A172 (cell line): Measurements from ENCODE around the gene ENHO. TPM values are rescaled to one million over a fixed set of nuclear protein-coding genes. Genes with fewer than 3 reads are reported as not detected.
"Not testable (repeated sequence)": the region's sequence is repeated elsewhere in the genome, so short reads cannot be mapped to it uniquely, and the experiment has no call there.

Experiments used
- DNase-seq: peaks from one replicate; pipeline ENCODE4 v3.0.0-alpha.2; 2015; ENCODE audit warnings: low spot score
- total RNA-seq: library from RNA; depleted of rRNA; stranded (reverse); fragments of >200 nt; shearing (Covaris generic); gene quantifications from 2 replicates; pipeline ENCODE4 v1.2.3, GENCODE V29; 2014

Gene ENHO
- total RNA-seq, 1 experiment from 2014 or later, result 0.43 TPM

DNA sequence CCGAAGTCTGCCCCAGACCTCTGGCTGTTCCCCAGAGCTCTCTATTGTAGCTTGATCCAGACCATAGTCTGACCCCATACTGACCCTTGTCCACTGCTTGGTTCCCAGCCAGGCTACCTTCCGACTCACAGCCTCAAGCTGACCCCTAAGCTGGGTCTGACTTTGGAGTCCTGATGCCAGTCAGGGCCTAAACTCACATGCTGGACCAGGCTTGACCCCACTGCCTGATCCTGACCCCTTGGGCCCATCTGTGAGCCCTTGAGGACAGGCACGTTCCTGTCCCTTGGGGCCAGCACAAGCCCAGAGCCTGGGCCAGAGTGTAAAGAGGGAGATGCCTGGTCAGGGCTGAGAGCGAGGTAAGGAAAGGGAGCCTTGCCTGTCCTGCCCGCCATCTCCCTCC lies 32.7 kb upstream of the ENHO start:
- no peak for DNase-seq

DNA sequence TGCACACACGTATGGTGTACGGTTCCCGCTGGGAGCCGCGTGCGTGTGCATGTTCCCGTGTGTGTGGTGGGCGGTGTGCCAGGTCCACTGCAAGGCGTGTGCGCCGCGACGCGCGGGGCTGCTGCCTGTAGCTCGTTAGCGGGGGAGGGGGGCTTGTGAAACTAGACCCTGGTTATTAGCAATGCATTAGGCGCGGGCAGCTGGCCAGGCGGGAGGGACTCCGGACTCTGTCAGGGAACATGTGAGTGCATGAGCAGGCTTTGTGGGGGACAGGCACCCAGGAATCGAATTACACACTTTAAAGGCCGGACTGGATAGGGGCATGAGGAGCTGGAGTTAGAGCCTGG lies 32.2 kb upstream of the ENHO start:
- DNase-seq, result no peak

DNA sequence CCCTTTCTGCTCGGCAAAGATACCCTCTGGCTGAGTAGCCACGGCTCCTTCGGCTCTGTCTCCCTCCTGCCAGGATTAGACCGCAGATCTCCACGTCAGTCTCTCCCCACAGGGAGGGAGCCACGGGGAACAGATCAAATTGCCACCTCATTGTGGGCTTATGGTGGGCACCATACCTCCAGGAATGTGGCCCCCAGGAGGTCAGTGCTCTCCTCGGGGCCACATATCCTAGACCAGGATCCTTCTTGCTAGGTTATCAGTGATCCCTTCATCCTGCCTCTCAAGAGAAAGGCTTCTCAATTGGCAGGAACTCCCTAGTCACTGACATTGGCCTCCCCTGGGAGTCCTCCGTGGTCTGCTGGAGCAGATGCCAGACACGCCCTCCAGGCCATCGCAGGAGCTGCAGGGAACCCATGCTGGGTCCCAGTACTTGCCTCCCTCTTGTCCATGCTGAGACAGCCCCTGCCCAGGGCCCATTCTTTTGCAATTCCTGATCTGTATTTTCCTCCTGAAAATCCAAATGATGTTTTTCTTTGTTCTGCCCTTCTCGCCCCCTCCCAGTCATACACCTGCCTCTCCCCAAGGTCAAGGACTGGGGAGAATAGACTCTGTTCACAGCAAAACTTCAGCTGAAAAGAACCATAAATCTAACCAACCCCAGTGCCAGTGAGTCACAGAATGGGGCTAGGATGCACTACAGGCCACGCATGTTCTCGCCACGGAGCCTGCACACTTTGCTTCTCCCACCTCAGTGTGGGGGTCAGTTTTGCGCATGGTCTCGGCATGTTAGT lies 31.6 kb upstream of the ENHO start:
- DNase-seq, result peak; percentile 34

DNA sequence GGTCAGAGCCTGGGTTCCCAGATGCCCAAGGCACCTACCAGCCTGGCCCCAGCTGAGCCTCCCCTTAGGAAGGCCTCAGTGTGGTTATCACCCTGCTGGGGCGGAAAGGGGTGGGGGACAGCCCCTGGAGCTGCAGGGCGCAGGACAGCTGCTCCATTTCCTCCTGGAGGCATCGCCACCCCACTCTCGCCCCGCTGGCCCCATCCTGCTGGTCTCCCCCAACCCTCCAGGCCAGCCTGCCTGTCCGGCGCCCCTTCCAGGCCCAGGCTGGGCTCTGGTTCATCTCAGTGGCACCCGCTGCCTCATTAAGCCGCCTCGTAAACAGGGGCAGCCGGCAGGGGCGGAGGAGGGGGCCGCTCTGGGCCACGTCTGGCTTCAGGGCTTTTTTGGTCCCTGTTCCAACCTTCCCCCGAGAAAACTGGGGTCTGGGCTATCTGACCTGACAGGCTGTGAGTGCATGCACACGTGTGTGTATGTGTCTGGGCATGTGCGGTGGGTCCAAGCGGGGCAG lies 30.8 kb upstream of the ENHO start:
- DNase-seq, result no peak

DNA sequence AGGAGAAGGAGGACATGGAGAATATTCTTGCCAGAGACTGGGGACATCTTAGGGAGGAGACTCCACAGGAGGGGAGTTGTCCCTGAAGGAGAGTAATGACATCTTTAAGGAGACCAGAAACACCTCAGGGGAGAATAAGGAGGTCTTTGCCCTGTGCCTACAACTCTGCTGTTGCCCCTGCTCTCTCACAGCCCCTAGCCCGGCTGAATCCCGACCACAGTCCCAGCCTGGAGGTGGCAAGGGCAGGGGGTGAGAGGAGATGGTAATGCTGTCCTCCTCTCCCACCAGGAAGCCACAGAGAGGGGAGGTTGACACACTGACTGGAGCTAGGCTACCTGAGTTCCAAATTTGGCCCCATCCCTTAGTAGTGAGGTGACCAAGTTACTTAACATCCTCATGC lies 30.2 kb upstream of the ENHO start:
- DNase-seq, result no peak

DNA sequence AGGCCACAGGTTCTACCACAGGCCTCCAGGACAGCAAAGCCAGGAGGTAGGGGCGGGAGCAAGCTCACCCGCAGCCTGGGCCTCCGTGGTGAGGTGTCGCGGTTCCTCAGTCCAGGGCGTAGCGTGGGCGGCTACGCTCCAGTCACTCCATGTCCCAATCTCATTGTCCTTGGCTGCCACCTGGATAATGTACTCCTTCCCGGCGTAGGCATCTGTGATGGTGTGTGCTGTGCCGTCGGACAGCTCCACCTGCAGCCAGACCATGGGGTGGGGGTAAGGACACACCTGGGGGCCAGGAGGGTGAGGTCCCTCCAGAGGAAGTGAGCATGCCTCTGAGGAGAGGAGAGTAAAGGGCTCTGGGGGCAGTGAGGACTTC lies 29.8 kb upstream of the ENHO start:
- DNase-seq, result no peak

DNA sequence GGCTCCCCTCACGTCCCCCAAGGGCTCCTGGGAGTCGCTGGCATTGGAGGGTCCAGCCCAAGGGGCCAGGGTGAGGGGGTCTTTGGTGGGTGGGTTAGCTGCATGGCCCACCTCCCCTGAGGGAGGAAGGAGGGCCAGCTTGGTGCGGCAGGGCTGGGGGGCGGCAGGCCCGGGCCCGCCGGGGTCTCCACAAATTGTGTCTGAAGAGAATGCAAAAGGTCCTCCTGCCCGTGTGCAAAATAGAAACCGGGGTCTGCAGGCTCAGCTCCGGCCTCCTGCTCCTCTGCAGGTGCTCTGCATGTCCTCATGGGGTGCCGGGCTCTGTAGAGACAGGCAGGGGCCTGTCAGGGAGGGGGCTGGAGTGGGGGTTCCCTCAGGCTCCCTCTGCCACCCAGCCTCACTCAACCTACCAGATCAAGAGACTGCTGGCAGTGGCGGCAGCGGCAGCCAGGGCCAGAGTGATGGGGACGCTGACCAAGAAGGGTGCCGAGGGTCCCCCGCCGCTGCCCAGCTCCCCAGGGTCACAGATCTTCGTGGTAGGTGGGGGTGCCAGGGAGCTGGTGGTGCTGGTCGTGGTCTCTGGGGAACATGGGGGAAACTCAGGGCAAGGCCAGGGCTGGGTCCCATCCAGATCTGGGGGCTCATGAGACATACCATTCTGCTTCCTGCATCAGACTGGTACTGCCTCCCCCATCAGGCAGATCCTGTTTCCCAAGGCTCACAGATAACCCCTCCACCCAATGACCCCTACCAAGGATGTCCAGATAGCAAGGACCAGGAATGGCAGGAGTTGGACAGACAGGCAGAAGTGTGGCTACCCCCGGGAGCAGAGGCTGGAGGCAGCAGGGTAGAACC lies 29.2 kb upstream of the ENHO start:
- no peak for DNase-seq

DNA sequence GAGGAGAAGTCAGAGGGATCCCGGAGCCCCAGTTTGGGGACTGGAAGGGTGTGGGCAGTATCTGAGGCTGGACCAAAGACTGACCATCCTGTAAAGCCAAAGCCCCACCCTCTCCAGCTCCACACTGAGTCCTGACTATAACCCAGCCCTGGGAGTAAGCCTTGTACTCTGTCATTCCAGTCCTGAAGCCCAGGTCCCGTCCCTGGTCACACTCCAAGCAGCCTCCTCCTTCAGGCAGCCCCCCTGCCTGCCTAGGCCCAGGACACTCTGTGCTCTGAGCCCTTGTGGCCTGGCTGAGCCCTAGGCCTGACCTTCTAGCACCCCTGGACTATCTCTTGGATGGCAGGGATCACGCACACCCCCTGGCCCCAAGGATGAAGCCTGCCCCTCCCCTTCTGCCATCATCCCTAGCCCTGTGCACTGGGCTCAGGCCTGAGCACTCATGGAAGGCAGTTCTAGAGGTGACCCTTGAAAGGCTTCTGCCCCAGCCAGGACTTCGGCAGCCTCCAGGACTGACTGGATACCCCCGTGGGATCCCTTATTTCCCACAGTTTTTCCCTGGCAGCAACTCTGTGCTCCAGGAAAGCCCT lies 28.0 kb upstream of the ENHO start:
- DNase-seq, result no peak

DNA sequence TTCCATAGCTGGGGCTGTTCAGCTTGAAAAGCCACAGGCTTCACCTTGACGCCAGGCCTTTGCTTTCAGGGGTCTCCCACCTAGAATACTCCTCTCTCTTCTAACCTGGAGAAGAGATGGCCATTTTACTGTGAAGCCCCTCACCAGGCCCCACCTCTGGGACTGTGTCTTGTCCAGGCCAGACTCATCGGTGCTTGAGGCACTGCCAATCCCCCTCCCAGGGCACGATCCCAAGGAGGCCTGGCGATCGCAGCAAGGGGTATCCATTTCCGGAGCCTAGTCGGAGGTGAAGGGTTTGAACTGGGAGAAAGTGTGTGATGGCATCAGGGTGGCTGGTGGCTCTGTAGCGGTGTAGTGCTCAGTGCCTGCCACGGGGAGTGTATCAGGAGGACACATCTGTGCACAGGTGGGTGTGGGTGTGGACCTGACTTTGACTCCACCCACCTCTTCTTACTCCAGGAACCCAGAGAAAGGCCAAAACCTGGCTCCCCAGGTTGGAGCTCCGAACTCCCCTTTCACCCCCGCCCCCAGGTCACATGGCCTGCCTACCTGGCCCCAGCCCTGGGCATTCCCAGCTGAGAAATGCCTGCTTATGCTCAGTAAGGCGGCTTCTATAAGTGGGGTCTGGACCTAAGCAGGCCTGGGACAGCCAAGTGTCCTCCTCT lies 27.4 kb upstream of the ENHO start:
- no peak for DNase-seq

DNA sequence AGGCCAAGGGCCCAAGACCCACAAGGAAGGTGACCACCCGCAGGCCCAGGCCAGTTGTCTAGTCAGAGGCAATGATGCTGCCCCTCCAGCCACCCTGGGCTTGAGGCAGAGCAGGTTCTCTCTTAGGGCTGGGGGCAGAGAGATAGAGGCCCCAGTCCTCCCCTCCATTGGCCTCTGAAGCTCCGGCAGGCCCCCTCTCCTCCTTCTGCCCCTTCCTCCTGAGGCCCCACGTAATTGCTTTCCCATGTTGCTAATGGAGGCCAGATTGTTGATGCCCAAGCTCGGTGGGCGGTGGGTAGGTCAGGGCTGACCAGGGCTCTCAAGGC lies 26.6 kb upstream of the ENHO start:
- DNase-seq, result no peak

DNA sequence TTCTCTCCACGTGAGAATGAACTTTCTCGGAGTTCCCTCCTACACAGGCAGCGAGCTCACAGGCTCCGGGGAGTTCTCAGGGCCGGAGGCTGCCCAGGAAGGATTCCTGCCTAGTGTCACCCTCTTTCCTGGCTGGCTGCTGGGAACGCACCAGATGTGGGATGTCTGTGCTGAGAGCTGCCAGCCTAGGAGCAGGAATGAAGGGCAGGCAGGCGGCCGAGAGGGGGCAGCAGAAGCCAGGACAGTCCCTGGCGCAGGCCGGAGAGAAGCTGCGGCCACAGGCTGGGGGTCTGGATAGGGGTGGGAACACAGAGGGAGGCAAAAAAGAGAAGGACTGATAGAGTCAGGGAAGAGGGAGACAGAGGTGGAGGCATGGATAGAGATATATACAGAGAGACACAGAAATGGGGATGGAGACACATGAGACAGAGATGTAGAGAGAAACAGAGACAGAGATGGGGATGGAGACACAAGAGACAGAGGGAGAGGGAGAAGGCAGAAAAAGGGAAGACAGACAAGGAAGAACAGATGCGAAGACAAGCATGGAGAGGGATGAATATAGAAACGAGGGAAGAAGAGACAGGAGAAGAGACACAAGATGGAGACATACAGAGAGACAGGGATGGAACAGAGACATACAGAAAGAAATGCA lies 25.3 kb upstream of the ENHO start:
- peak; percentile 38 for DNase-seq

DNA sequence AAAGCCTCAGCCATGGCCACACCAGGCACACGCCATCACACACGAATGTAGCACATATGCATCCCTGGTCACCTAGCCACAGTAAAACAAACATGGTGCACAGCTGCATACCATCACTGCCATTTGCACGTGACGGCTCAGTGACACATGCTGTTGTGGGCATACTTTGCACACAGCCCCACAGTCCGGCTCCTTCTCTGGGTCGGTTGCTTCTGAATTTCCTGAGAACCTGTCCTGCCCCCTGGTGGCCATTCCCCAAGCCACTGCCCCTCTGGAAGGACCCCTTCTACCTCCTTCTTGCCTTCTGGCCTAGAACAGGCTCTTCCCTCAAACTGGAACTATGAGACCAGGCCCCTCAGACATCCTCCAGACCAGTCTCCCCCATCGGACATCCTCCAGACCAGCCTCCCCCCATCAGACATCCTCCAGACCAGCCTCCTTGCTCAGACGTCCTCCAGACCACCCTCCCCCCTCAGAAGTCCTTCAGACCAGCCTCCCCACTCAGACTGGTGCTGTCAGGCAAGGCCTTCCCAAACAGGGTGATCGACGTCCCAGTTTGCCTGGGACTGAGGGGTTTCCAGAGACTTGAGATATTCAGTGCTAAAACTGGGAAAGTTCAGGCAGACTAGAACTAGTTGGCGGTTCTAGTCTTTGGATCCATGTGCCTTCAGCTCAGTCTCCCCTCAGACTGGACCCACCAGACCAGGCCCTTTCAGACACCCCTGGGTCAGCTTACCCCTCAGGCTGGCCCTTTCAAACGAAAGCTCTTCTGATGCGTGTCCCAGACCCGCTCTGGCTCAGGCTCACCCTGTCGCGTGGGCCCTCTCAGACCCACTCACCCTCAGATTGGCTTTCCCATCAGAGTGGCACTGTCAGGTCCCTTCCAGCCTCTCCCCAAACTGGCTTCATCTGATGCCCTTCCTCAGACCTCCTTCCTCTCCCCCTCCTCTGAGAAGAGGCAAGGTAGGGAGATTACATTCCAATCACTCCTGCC lies 24.3 kb upstream of the ENHO start:
- DNase-seq, result peak; percentile 65

DNA sequence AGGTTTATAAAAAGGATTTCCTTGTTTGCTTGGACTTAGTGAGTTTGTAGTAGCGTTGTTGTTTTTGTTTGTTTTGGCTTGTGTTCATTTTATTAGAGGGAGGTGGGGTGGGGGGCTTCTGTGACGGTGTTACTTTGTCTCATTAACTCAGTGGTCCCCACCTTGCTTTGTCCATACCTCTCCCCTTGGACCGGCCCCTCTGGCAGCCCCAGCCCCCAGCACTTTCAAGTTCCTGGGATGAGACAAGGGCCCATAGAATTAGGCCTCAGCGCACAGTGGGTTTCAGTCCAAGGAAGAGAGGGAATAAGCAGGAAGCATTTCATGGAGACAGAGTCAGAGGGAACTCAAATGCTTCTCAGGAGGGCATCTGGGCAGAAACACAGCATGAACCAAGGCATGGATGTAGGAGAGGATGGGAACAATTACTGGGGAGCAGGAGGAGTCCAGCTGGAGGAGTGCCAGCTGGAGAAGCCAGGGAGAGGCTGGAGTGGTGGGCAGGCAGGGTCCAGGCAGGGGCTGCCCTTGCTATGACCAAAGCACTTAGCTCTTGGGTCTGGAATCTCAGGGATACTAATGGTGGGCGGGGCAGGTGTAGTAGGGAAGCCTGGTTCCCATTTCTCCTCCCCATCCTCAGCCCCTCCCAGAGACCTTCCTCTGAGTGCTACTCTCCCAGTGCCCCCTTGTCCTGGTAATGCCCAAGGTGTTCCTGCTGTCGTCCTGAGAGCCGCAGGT lies 23.5 kb upstream of the ENHO start:
- no peak for DNase-seq

DNA sequence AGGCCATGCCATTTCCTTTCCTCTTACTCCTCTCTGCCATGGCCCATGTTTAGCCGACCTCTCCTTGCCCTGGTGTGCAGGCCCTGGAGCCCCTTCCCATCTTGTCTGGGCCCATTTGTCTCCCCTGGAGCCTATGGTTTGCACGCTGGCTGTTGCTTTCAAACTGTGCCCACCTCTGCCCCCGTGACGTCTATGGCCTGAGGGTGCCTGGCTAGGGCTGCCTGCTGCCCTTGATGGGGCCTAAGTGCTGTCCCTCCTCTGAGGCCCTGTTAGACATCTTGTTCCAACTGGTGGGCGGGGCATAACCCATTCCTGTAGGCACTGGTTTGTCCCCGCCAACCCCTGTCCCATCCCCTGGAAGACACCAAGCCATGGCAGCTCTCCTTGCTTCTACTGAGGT lies 22.7 kb upstream of the ENHO start:
- no peak for DNase-seq

DNA sequence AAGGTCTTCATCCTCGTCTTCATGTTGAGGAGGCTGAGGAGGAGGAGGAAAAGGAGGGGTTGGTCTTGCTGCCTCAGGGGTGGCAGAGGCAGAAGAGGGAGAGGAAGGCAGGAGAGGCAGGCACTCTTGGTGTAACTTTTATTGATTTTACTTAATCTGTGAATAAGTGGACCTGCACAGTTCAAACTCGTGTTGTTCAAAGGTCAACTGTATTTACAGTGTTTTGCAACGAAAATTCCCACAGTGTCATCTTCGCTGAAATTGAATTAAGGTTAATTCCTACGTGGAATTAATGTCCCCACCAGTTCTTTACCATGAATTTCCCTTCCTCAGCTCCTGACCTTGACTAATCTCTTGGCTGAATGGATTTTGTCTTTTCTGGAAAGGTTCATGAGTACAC lies 21.2 kb upstream of the ENHO start:
- no peak for DNase-seq

DNA sequence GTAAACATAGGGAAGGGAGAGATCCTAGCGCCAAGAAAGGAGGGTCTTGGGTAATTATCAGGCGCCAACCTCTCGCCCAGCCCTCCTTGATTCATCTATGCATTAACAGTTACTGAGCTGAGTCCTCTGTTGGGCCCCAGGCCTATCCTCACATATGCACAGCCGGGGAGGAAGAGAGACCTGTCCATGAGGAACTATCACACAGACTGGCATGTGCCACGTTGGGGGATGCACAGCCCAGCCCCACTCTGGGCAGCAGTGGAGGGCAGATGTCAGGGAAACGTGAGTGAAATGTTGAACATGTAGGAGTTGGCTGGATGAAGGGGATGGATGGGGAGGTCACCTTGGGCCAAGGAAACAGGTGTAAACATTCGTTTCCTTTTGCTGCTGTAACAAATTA lies 18.8 kb upstream of the ENHO start:
- no peak for DNase-seq

DNA sequence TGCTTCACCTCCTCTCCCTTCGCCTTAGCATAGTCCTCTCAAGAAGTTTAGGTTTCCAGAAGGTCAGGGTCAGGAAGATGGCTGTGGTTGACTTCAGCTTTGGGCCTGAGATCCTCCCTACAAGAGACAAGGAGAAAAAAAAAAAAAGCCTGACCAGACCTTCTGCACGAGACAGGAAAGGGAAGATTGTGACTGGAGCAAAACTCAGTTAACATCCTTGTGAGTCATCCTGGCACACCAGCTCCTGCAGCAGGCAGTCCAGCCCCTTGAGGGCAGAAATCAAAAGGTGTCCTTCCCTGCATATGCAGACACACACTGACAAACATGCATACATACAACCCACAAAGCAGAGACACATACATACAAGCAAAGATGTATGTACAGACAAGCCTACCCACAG lies 18.0 kb upstream of the ENHO start:
- DNase-seq, result peak; percentile 77

DNA sequence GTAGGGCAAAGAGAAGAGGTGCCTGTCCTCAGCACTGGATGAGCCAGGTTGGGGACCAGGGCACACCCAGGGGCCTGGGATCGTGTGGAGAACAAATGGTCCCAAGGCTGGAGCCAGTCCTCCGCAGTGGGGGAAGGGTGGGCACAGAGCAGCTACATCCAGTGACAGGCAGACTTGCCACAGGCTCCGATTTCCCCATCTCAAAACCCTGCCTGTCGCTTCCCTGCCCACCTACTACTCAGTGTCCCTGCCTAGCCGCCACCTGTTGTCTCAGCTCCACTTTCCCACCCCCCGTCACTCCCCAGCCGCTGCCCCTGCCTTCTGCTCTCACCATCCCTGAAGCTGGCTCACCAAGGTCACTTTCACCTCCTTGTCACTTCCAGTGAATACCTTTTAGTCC lies 13.9 kb upstream of the ENHO start:
- DNase-seq, result no peak

DNA sequence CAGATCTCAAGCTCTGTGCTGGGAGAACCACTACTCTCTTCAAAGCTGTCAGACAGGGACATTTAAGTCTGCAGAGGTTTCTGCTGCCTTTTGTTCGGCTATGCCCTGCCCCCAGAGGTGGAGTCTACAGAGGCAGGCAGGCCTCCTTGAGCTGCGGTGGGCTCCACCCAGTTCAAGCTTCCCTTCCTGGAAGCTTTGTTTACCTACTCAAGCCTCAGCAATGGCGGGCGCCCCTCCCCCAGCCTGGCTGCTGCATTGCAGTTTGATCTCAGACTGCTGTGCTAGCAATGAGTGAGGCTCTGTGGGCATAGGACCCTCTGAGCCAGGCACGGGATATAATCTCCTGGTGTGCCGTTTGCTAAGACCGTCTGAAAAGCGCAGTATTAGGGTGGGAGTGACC lies 9.3 kb upstream of the ENHO start:
- DNase-seq, result not testable (repeated sequence)

DNA sequence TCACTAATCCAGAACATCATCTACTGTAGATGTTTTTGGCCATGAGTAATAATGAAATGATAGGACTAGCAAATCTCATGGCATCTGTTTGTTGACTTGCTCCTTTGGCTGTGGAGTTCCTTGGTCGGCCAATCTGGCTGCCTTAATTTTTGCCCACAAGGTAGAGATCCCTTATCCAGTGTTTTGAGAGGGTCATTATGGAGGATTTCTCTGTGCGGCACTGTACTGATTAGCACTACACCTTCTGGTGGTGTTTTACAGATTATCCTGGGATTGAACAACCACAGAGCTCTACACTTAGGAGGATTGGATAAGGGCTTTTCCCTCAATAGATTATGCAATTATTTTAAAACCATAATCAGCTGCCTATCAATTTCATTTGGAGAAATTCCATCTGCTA lies 3.2 kb upstream of the ENHO start:
- no peak for DNase-seq
